ENCODE measurements around the gene PM20D2. TPM values are rescaled to one million over a fixed set of nuclear protein-coding genes. Genes with fewer than 3 reads are reported as not detected.

The PM20D2 gene, protein sequence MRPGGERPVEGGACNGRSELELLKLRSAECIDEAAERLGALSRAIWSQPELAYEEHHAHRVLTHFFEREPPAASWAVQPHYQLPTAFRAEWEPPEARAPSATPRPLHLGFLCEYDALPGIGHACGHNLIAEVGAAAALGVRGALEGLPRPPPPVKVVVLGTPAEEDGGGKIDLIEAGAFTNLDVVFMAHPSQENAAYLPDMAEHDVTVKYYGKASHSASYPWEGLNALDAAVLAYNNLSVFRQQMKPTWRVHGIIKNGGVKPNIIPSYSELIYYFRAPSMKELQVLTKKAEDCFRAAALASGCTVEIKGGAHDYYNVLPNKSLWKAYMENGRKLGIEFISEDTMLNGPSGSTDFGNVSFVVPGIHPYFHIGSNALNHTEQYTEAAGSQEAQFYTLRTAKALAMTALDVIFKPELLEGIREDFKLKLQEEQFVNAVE
- total RNA-seq (2022; extraction: Qiagen RNA extraction; ENCODE audit: low read depth) = 5.7 to 13.9 TPM (median 13.3 TPM) in 5 replicates

GRCh38 chr6:89145956-89146717, at the start of gene PM20D2:
Gene PM20D2 (plus strand): TSS chr6:89146055. CDS start chr6:89146145, 90 bp downstream.

GRCh38 chr6:89117211-89118108, 28.4 kb upstream of the PM20D2 start, which contains the start of gene SRSF12:
Gene SRSF12 (minus strand): TSS chr6:89118071. CDS start chr6:89117887, 184 bp downstream.

Other genes with a start within 250 kb of the PM20D2 start
- gene RNGTT, start 182.4 kb upstream of the PM20D2 start, total RNA-seq (2022; extraction: Qiagen RNA extraction; ENCODE audit: low read depth) = 5.6 to 10.2 TPM (median 8.7 TPM) in 5 replicates
- gene PNRC1, start 65.3 kb upstream of the PM20D2 start, total RNA-seq (2022; extraction: Qiagen RNA extraction; ENCODE audit: low read depth) = 8.9 to 23.5 TPM (median 22.3 TPM) in 5 replicates
- gene SRSF12, start 28.0 kb upstream of the PM20D2 start, total RNA-seq (2022; extraction: Qiagen RNA extraction; ENCODE audit: low read depth) = 0.35 to 1.2 TPM (median 1.0 TPM) in 5 replicates
- not detected in 5 replicates for gene GABRR1, start 71.3 kb downstream of the PM20D2 start, total RNA-seq (2022; extraction: Qiagen RNA extraction; ENCODE audit: low read depth)
- gene GABRR2, start 169.2 kb downstream of the PM20D2 start, total RNA-seq (2022; extraction: Qiagen RNA extraction; ENCODE audit: low read depth) = not detected in 5 replicates
- 10.7 to 17.8 TPM (median 14.8 TPM) in 5 replicates for gene UBE2J1, start 206.7 kb downstream of the PM20D2 start, total RNA-seq (2022; extraction: Qiagen RNA extraction; ENCODE audit: low read depth)

All from A549 treated with RU486 at 1 μM for 4 hours (cell line).